ENCODE results near the gene SLC46A2. TPM values are rescaled to one million over a fixed set of nuclear protein-coding genes. Genes with fewer than 3 reads are reported as not detected.
A peak's percentile ranks its signal among the peaks of the same experiment; 100 is the strongest.

Gene SLC46A2
- total and polyA plus RNA-seq, 4 donors = 0.01 to 0.17 (median 0.07) TPM; not detected in 1

GRCh38 chr9:112833081-112833480, 57.6 kb downstream of the SLC46A2 start:
- no peak for DNase-seq (ENCODE audit: low spot score)
- Histone ChIP-seq H3K9me3 (ENCODE audit: control insufficient read depth in 4 of 4, low read length in 3 of 4) (no peaks in the 10 kb centered on the region), H3K4me3 (ENCODE audit: low read depth in 1 of 3, low read length in 3 of 3) (no peak overlapping the region), H3K27ac (ENCODE audit: low read depth in 1 of 2, low read length in 2 of 2) (no peak overlapping the region), H3K27me3 (ENCODE audit: control insufficient read depth in 4 of 4, insufficient read depth in 4 of 4, low read length in 3 of 4) (no peaks in the 10 kb centered on the region), H3K4me1 (ENCODE audit: control insufficient read depth in 4 of 4, insufficient read depth in 4 of 4, low read length in 3 of 4) (peaks cover 3 to 29% (median 13%) of the 10 kb centered on the region in 4 donors), H3K36me3 (ENCODE audit: control insufficient read depth in 4 of 4, insufficient read depth in 3 of 4, low read depth in 1 of 4, low read length in 3 of 4) (no peaks in the 10 kb centered on the region), H3K9ac (ENCODE audit: low read depth in 1 of 2, low read length in 2 of 2) (no peak overlapping the region)
- no peak for TF ChIP-seq JUND (IDR thresholded peaks at IDR 0.05)
- TF ChIP-seq GABPA (IDR thresholded peaks at IDR 0.05 in 1 of 2, conservative IDR thresholded peaks at IDR 0.05 in 1 of 2) = no peak
- no peak for TF ChIP-seq NR2F2 (IDR thresholded peaks at IDR 0.05)
- TF ChIP-seq SP1 (IDR thresholded peaks at IDR 0.05) = no peak
- no peak for TF ChIP-seq REST (IDR thresholded peaks at IDR 0.05)
- no peak for TF ChIP-seq TAF1 (conservative IDR thresholded peaks at IDR 0.05)
- 94% methylated on average over 4 of the region's 4 CpGs for WGBS

GRCh38 chr9:112831969-112832368, 58.7 kb downstream of the SLC46A2 start:
- H3K4me1 ChIP-seq (ENCODE audit: control insufficient read depth in 4 of 4, insufficient read depth in 4 of 4, low read length in 3 of 4) = peaks cover 3 to 27% (median 13%) of the 10 kb centered on the region in 4 donors
- H3K4me3 ChIP-seq (ENCODE audit: low read depth in 1 of 3, low read length in 3 of 3) = no peak overlapping the region
- peak overlapping the region; percentile 11 to 13 for H3K27ac ChIP-seq (ENCODE audit: low read depth in 1 of 2, low read length in 2 of 2)
- no peak for DNase-seq (ENCODE audit: low spot score)
- WGBS = 38% methylated on average over 3 of the region's 3 CpGs
- H3K36me3 ChIP-seq (ENCODE audit: control insufficient read depth in 4 of 4, insufficient read depth in 3 of 4, low read depth in 1 of 4, low read length in 3 of 4) = no peaks in the 10 kb centered on the region
- H3K9me3 ChIP-seq (ENCODE audit: control insufficient read depth in 4 of 4, low read length in 3 of 4) = no peaks in the 10 kb centered on the region
- no peak overlapping the region for H3K9ac ChIP-seq (ENCODE audit: low read depth in 1 of 2, low read length in 2 of 2)
- TF ChIP-seq MAX (IDR thresholded peaks at IDR 0.05) (no peak), CTCF (IDR thresholded peaks at IDR 0.05; ENCODE audit: low read depth, low read length, missing input control) (peak; percentile 1), EGR1 (IDR thresholded peaks at IDR 0.05; ENCODE audit: low read depth in 2 of 2) (no peak), HNF4G (IDR thresholded peaks at IDR 0.05) (no peak), YY1 (IDR thresholded peaks at IDR 0.05) (no peak)
- no peaks in the 10 kb centered on the region for H3K27me3 ChIP-seq (ENCODE audit: control insufficient read depth in 4 of 4, insufficient read depth in 4 of 4, low read length in 3 of 4)

GRCh38 chr9:112831281-112831851, 59.3 kb downstream of the SLC46A2 start:
- Histone ChIP-seq H3K36me3 (ENCODE audit: control insufficient read depth in 4 of 4, insufficient read depth in 3 of 4, low read depth in 1 of 4, low read length in 3 of 4) (no peaks in the 10 kb centered on the region), H3K9ac (ENCODE audit: low read depth in 1 of 2, low read length in 2 of 2) (no peak overlapping the region), H3K27me3 (ENCODE audit: control insufficient read depth in 4 of 4, insufficient read depth in 4 of 4, low read length in 3 of 4) (no peaks in the 10 kb centered on the region), H3K9me3 (ENCODE audit: control insufficient read depth in 4 of 4, low read length in 3 of 4) (no peaks in the 10 kb centered on the region), H3K27ac (ENCODE audit: low read depth in 1 of 2, low read length in 2 of 2) (peak overlapping the region; percentile 11 to 13), H3K4me3 (ENCODE audit: low read depth in 1 of 3, low read length in 3 of 3) (no peak overlapping the region), H3K4me1 (ENCODE audit: control insufficient read depth in 4 of 4, insufficient read depth in 4 of 4, low read length in 3 of 4) (peaks cover 3 to 21% (median 10%) of the 10 kb centered on the region in 4 donors)
- DNase-seq (ENCODE audit: low spot score) = no peak
- 45% methylated on average over 5 of the region's 5 CpGs for WGBS
- TF ChIP-seq CTCF (IDR thresholded peaks at IDR 0.05; ENCODE audit: low read depth, low read length, missing input control) = no peak
- TF ChIP-seq ZBTB33 (IDR thresholded peaks at IDR 0.05) = no peak
- no peak for TF ChIP-seq MAX (IDR thresholded peaks at IDR 0.05)
- no peak for TF ChIP-seq EGR1 (IDR thresholded peaks at IDR 0.05; ENCODE audit: low read depth in 2 of 2)
- peak; percentile 39 for TF ChIP-seq SP1 (IDR thresholded peaks at IDR 0.05)
- TF ChIP-seq TAF1 (conservative IDR thresholded peaks at IDR 0.05) = no peak
- TF ChIP-seq FOXA1 (IDR thresholded peaks at IDR 0.05) = peak; percentile 36
- TF ChIP-seq ATF3 (IDR thresholded peaks at IDR 0.05) = no peak
- TF ChIP-seq RXRA (IDR thresholded peaks at IDR 0.05) = peak in 1 of 2 donors; percentile 53
- peak; percentile 42 for TF ChIP-seq FOXA2 (IDR thresholded peaks at IDR 0.05)
